ENCODE measurements around the gene ZFR2. TPM values are rescaled to one million over a fixed set of nuclear protein-coding genes. Genes with fewer than 3 reads are reported as not detected.

ZFR2 gene
- total and polyA plus RNA-seq, 4 donors = not detected

GRCh38 chr19:3783660-3784584 lies 84.9 kb downstream of the ZFR2 start:
- peaks cover 0 to 1% (median 0%) of the 10 kb centered on the region in 4 donors for H3K36me3 ChIP-seq (ENCODE audit: control insufficient read depth in 4 of 4, insufficient read depth in 3 of 4, low read depth in 1 of 4, low read length in 3 of 4)
- no peak overlapping the region for H3K4me3 ChIP-seq (ENCODE audit: low read depth in 1 of 3, low read length in 3 of 3)
- H3K9ac ChIP-seq (ENCODE audit: low read depth in 1 of 2, low read length in 2 of 2) = no peak overlapping the region
- TF ChIP-seq TAF1 (conservative IDR thresholded peaks at IDR 0.05) (no peak), NR2F2 (IDR thresholded peaks at IDR 0.05) (no peak), HNF4G (IDR thresholded peaks at IDR 0.05) (no peak)
- TF ChIP-seq, protein P1, sequence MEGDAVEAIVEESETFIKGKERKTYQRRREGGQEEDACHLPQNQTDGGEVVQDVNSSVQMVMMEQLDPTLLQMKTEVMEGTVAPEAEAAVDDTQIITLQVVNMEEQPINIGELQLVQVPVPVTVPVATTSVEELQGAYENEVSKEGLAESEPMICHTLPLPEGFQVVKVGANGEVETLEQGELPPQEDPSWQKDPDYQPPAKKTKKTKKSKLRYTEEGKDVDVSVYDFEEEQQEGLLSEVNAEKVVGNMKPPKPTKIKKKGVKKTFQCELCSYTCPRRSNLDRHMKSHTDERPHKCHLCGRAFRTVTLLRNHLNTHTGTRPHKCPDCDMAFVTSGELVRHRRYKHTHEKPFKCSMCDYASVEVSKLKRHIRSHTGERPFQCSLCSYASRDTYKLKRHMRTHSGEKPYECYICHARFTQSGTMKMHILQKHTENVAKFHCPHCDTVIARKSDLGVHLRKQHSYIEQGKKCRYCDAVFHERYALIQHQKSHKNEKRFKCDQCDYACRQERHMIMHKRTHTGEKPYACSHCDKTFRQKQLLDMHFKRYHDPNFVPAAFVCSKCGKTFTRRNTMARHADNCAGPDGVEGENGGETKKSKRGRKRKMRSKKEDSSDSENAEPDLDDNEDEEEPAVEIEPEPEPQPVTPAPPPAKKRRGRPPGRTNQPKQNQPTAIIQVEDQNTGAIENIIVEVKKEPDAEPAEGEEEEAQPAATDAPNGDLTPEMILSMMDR (IDR thresholded peaks at IDR 0.05; ENCODE audit: low read depth, low read length, missing input control) = peak; percentile 18
- peaks cover 0 to 15% (median under 1%) of the 10 kb centered on the region in 4 donors for H3K27me3 ChIP-seq (ENCODE audit: control insufficient read depth in 4 of 4, insufficient read depth in 4 of 4, low read length in 3 of 4)
- no peak overlapping the region for H3K27ac ChIP-seq (ENCODE audit: low read depth in 1 of 2, low read length in 2 of 2)
- peaks cover 0 to 7% (median 1%) of the 10 kb centered on the region in 4 donors for H3K4me1 ChIP-seq (ENCODE audit: control insufficient read depth in 4 of 4, insufficient read depth in 4 of 4, low read length in 3 of 4)
- H3K9me3 ChIP-seq (ENCODE audit: control insufficient read depth in 4 of 4, low read length in 3 of 4) = peaks cover 10 to 15% (median 14%) of the 10 kb centered on the region in 4 donors
- WGBS = 75% methylated on average over 49 of the region's 49 CpGs
- DNase-seq (ENCODE audit: low spot score) = no peak

DNA sequence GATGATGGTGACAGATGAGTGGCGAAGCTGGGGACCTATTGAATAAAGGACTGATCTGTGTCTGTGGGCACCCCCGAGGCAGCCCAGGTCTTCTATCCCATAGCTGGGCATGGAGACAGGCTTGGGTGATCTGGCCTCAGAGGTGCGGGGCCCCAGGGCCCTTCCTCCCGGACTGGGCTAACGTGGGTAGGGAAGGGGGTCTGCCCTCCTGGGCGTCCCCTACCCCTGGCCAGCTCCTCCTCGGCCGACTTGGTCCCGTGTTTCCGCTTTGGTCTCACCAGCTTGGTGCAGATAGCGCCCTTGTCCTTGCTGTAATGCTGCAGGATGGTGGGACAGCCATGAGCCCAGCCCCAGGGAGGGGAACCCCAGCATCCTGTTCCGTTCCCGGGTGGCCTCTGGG lies 85.9 kb downstream of the ZFR2 start:
- Histone ChIP-seq H3K27me3 (ENCODE audit: control insufficient read depth in 4 of 4, insufficient read depth in 4 of 4, low read length in 3 of 4) (peaks cover 0 to 15% (median under 1%) of the 10 kb centered on the region in 4 donors), H3K4me3 (ENCODE audit: low read depth in 1 of 3, low read length in 3 of 3) (no peak overlapping the region), H3K9ac (ENCODE audit: low read depth in 1 of 2, low read length in 2 of 2) (no peak overlapping the region), H3K4me1 (ENCODE audit: control insufficient read depth in 4 of 4, insufficient read depth in 4 of 4, low read length in 3 of 4) (peaks cover 0 to 7% (median 1%) of the 10 kb centered on the region in 4 donors), H3K9me3 (ENCODE audit: control insufficient read depth in 4 of 4, low read length in 3 of 4) (peaks cover 10 to 15% (median 14%) of the 10 kb centered on the region in 4 donors), H3K27ac (ENCODE audit: low read depth in 1 of 2, low read length in 2 of 2) (no peak overlapping the region), H3K36me3 (ENCODE audit: control insufficient read depth in 4 of 4, insufficient read depth in 3 of 4, low read depth in 1 of 4, low read length in 3 of 4) (peaks cover 0 to 1% (median 0%) of the 10 kb centered on the region in 4 donors)
- no peak for TF ChIP-seq TAF1 (conservative IDR thresholded peaks at IDR 0.05)
- WGBS = 85% methylated on average over 13 of the region's 13 CpGs
- no peak for DNase-seq (ENCODE audit: low spot score)

DNA sequence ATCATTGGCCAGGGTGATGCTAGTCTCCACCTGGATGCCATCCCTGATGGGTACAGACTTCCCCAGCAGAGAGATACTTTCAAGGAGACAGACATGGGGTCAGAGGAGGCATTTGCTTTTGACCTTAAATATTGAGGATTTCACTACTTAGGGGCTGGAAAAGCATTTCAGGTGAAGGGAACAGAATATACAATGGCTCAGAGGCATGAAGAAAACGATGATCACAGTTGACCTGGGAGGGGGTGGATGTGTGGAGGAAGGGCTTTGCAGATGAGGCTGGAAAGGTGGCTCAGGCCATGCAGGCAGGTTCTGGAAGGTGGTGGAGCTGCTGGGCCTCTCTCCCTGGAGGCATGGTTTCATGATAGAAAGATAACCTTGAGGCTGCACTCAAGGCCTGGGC lies 86.5 kb downstream of the ZFR2 start:
- Histone ChIP-seq H3K27ac (ENCODE audit: low read depth in 1 of 2, low read length in 2 of 2) (no peak overlapping the region), H3K27me3 (ENCODE audit: control insufficient read depth in 4 of 4, insufficient read depth in 4 of 4, low read length in 3 of 4) (peaks cover 0 to 15% (median under 1%) of the 10 kb centered on the region in 4 donors), H3K9ac (ENCODE audit: low read depth in 1 of 2, low read length in 2 of 2) (no peak overlapping the region), H3K9me3 (ENCODE audit: control insufficient read depth in 4 of 4, low read length in 3 of 4) (peaks cover 10 to 15% (median 14%) of the 10 kb centered on the region in 4 donors), H3K4me3 (ENCODE audit: low read depth in 1 of 3, low read length in 3 of 3) (peak overlapping the region in 1 of 3 donors; percentile 1), H3K4me1 (ENCODE audit: control insufficient read depth in 4 of 4, insufficient read depth in 4 of 4, low read length in 3 of 4) (peaks cover 0 to 7% (median 1%) of the 10 kb centered on the region in 4 donors), H3K36me3 (ENCODE audit: control insufficient read depth in 4 of 4, insufficient read depth in 3 of 4, low read depth in 1 of 4, low read length in 3 of 4) (peaks cover 0 to 1% (median 0%) of the 10 kb centered on the region in 4 donors)
- 94% methylated on average over 1 of the region's 1 CpG for WGBS
- no peak for DNase-seq (ENCODE audit: low spot score)
- TF ChIP-seq GABPA (IDR thresholded peaks at IDR 0.05 in 1 of 2, conservative IDR thresholded peaks at IDR 0.05 in 1 of 2) = no peak
- no peak for TF ChIP-seq RXRA (IDR thresholded peaks at IDR 0.05)
- TF ChIP-seq JUND (IDR thresholded peaks at IDR 0.05) = no peak
- TF ChIP-seq FOXA1 (IDR thresholded peaks at IDR 0.05) = no peak
- TF ChIP-seq SP1 (IDR thresholded peaks at IDR 0.05) = no peak
- TF ChIP-seq HNF4G (IDR thresholded peaks at IDR 0.05) = no peak

DNA sequence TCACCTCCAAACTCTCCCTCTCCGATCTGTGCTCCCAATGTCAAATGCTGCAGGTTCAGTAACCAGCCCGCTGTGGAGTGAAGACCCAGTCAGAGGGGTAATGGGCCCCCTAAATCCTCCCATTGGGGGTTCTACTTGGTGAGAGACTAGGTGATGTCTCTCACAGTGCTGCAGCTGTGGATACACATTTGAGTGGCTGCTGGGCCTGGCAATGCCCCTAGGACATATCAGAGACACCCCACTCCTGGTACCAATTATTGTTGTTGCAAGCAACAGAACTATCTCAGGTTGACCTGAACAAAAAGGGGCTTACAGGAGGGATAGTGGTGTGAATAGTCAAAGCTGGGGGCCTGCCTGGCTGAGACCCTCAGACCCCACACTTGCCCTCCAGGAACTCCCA lies 87.2 kb downstream of the ZFR2 start:
- peaks cover 0 to 15% (median under 1%) of the 10 kb centered on the region in 4 donors for H3K27me3 ChIP-seq (ENCODE audit: control insufficient read depth in 4 of 4, insufficient read depth in 4 of 4, low read length in 3 of 4)
- peaks cover 10 to 15% (median 14%) of the 10 kb centered on the region in 4 donors for H3K9me3 ChIP-seq (ENCODE audit: control insufficient read depth in 4 of 4, low read length in 3 of 4)
- TF ChIP-seq SP1 (IDR thresholded peaks at IDR 0.05) = no peak
- TF ChIP-seq YY1 (IDR thresholded peaks at IDR 0.05) = no peak
- TF ChIP-seq REST (IDR thresholded peaks at IDR 0.05) = no peak
- peaks cover 0 to 7% (median 1%) of the 10 kb centered on the region in 4 donors for H3K4me1 ChIP-seq (ENCODE audit: control insufficient read depth in 4 of 4, insufficient read depth in 4 of 4, low read length in 3 of 4)
- H3K27ac ChIP-seq (ENCODE audit: low read depth in 1 of 2, low read length in 2 of 2) = no peak overlapping the region
- peak overlapping the region in 1 of 3 donors; percentile 8 for H3K4me3 ChIP-seq (ENCODE audit: low read depth in 1 of 3, low read length in 3 of 3)
- 93% methylated on average over 2 of the region's 2 CpGs for WGBS
- H3K36me3 ChIP-seq (ENCODE audit: control insufficient read depth in 4 of 4, insufficient read depth in 3 of 4, low read depth in 1 of 4, low read length in 3 of 4) = peaks cover 0 to 1% (median 0%) of the 10 kb centered on the region in 4 donors
- no peak overlapping the region for H3K9ac ChIP-seq (ENCODE audit: low read depth in 1 of 2, low read length in 2 of 2)
- DNase-seq (ENCODE audit: low spot score) = no peak
